ENCODE measurements around the gene CDC42BPB.

DNA sequence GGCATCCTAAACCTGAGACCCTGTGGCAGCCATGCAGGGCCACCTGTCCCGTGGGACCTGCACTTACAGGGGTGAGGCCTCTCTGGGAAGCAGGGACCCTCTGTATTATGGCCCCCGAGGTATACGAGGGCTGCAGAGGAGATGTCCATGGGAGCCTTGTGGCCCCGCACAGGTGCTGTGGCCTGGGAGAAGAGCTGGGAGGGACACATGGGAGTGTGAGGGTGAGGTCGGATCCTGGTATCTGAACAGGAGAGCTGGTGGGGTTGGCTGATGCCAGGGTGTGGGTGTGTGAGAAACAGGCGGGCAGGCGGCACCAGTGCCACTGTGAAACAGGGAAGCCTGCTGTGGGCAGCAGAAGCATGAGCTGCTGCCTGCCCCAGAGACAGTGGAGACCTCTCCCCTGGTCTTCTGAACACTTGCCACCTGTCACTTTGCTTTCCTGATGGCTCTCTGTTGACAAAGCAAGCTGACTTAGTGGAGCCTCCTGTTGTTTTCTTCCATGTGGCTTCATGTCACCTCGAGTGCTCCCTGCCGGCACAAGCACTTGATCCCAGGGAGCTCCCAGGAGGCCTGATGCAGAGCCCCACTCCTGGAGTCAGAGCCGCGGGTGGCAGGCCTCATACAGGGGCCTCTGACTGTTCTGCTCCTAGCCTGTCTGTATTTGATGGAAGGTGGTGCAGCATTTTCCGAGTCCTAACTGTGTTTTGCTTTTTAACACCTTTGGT lies 154.7 kb downstream of the CDC42BPB start:
- no peak for TF ChIP-seq CTCF (IDR thresholded peaks at IDR 0.05; ENCODE audit: insufficient read depth, low read depth, low read length)
- TF ChIP-seq EZH2 (IDR thresholded peaks at IDR 0.05; ENCODE audit: insufficient read depth, low read length): no peak
